MM.1S (cell line): ENCODE data around the gene ATP6V0B.
A peak's percentile ranks its signal among the peaks of the same experiment; 100 is the strongest.

Experiments used
- DNase-seq: peaks from one replicate; pipeline ENCODE4 v3.0.0-alpha.2; 2015
- H2AFZ ChIP-seq: fragments of 300-600 bp; sonication (generic); 2 replicates; pipeline ENCODE4 v1.6.0; 2016; ENCODE audit warnings: antibody characterized with exemption, low read length
- H3F3A ChIP-seq: fragments of 300-600 bp; sonication (generic); 2 replicates; pipeline ENCODE4 v1.6.1; 2016; ENCODE audit warnings: mild to moderate bottlenecking, antibody characterized with exemption, low read length, moderate library complexity, mixed read lengths; ENCODE audit not compliant: insufficient read depth
- H3K27ac ChIP-seq: fragments of 300-600 bp; sonication (generic); 2 replicates; pipeline ENCODE4 v1.5.1; 2016; ENCODE audit warnings: mild to moderate bottlenecking, low read length
- H3K27me3 ChIP-seq: fragments of 300-600 bp; sonication (generic); replicated peaks from 2 replicates; pipeline ENCODE4 v1.6.0; 2016; ENCODE audit warnings: low read length; ENCODE audit not compliant: insufficient read depth
- H3K36me3 ChIP-seq: fragments of 300-600 bp; sonication (generic); replicated peaks from 2 replicates; pipeline ENCODE4 v1.6.1; 2016; ENCODE audit warnings: mild to moderate bottlenecking, low read length, mixed read lengths; ENCODE audit not compliant: insufficient read depth
- H3K4me1 ChIP-seq: fragments of 300-600 bp; sonication (generic); 2 replicates; pipeline ENCODE4 v1.6.1; 2016; ENCODE audit warnings: low read length, mixed read lengths
- H3K4me2 ChIP-seq: fragments of 300-600 bp; sonication (generic); 2 replicates; pipeline ENCODE4 v1.6.0; 2016; ENCODE audit warnings: low read depth, low read length
- H3K4me3 ChIP-seq: fragments of 300-600 bp; sonication (generic); 2 replicates; pipeline ENCODE4 v1.5.1; 2016; ENCODE audit warnings: low read length, mixed read lengths
- H3K79me2 ChIP-seq: fragments of 300-600 bp; sonication (generic); 2 replicates; pipeline ENCODE4 v1.6.1; 2016; ENCODE audit warnings: mixed run types, low read length, mixed read lengths
- H3K9ac ChIP-seq: fragments of 300-600 bp; sonication (generic); 2 replicates; pipeline ENCODE4 v1.6.1; 2016; ENCODE audit warnings: low read length, mixed read lengths
- H3K9me2 ChIP-seq: fragments of 300-600 bp; sonication (generic); replicated peaks from 2 replicates; pipeline ENCODE4 v1.6.1; 2016; ENCODE audit warnings: mild to moderate bottlenecking, low read length, mixed read lengths; ENCODE audit not compliant: insufficient read depth
- H3K9me3 ChIP-seq: fragments of 300-600 bp; sonication (generic); replicated peaks from 2 replicates; pipeline ENCODE4 v1.6.1; 2016; ENCODE audit warnings: mild to moderate bottlenecking, low read length, mixed read lengths; ENCODE audit not compliant: insufficient read depth
- H4K20me1 ChIP-seq: fragments of 300-600 bp; sonication (generic); 2 replicates; pipeline ENCODE4 v1.6.1; 2016; ENCODE audit warnings: mild to moderate bottlenecking, low read length, moderate library complexity, mixed read lengths; ENCODE audit not compliant: insufficient read depth
- EZH2 ChIP-seq: fragments of 300-600 bp; sonication (generic); optimal IDR thresholded peaks from 2 replicates; pipeline ENCODE3; 2017; ENCODE audit warnings: low read depth, mild to moderate bottlenecking, antibody characterized with exemption, low read length, mixed read lengths
- EZH2phosphoT487 ChIP-seq: fragments of 300-600 bp; sonication (generic); IDR thresholded peaks from 2 replicates; pipeline ENCODE4 v1.6.1; 2018; ENCODE audit warnings: antibody characterized with exemption, low read length
- TF ChIP-seq, protein P1 (sequence below): fragments of 300-600 bp; sonication (generic); IDR thresholded peaks from 2 replicates; pipeline ENCODE4 v1.5.1; 2016; ENCODE audit warnings: antibody characterized with exemption, low read length, mixed read lengths

The ATP6V0B gene

DNA sequence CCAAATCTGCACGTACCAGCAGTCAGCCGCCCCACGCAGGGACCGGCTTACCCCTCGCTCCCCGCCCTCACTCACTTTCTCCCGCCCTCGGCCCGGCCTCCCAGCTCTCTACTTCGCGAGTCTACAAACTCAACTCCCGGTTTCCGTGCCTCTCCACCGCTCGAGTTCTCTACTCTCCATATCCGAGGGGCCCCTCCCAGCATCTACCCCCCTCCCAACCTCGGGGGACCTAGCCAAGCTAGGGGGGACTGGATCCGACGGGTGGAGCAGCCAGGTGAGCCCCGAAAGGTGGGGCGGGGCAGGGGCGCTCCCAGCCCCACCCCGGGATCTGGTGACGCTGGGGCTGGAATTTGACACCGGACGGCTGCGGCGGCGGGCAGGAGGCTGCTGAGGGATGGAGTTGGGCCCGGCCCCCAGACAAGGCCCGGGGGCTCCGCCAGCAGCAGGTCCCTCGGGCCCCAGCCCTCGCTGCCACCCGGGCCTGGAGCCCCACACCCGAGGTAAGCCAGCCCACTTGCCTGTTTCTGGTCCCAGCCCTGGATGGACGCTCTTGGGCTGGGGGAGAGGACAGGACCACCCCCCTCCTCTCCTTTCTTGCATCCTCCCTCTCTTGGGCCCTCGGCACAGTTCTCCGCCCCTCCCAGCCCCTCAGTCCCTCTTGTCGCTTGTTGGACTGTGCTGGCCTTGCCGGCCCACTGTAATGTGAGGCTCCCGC, 41.2 kb upstream of the ATP6V0B start, which contains the start of gene ARTN:
ARTN (plus strand) TSS at position 416 of the 715 bp plus-strand sequence. CDS start 1,856 bp downstream, outside the sequence.
- DNase-seq: no peak
- H3K79me2 ChIP-seq: no peaks in the 10 kb centered on the region
- peak within 1 kb of the TSS; percentile 25 for H3K4me3 ChIP-seq
- no peaks in the 10 kb centered on the region for H3K9me3 ChIP-seq
- H3K36me3 ChIP-seq: no peaks in the 10 kb centered on the region
- peak within 1 kb of the TSS; percentile 89 for H2AFZ ChIP-seq
- no peak within 1 kb of the TSS for H3K27ac ChIP-seq
- H4K20me1 ChIP-seq: no peaks in the 10 kb centered on the region
- H3K4me1 ChIP-seq: peaks cover 5% of the 10 kb centered on the region
- no peak for TF ChIP-seq EZH2phosphoT487
- TF ChIP-seq, protein P1, sequence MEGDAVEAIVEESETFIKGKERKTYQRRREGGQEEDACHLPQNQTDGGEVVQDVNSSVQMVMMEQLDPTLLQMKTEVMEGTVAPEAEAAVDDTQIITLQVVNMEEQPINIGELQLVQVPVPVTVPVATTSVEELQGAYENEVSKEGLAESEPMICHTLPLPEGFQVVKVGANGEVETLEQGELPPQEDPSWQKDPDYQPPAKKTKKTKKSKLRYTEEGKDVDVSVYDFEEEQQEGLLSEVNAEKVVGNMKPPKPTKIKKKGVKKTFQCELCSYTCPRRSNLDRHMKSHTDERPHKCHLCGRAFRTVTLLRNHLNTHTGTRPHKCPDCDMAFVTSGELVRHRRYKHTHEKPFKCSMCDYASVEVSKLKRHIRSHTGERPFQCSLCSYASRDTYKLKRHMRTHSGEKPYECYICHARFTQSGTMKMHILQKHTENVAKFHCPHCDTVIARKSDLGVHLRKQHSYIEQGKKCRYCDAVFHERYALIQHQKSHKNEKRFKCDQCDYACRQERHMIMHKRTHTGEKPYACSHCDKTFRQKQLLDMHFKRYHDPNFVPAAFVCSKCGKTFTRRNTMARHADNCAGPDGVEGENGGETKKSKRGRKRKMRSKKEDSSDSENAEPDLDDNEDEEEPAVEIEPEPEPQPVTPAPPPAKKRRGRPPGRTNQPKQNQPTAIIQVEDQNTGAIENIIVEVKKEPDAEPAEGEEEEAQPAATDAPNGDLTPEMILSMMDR: no peak
- TF ChIP-seq EZH2: no peak
- H3K9ac ChIP-seq: peak within 1 kb of the TSS; percentile 25; the same call in 1 of the 2 replicates
- H3K9me2 ChIP-seq: no peaks in the 10 kb centered on the region
- no peaks in the 10 kb centered on the region for H3F3A ChIP-seq
- H3K27me3 ChIP-seq: no peaks in the 10 kb centered on the region
- H3K4me2 ChIP-seq: peak within 1 kb of the TSS; percentile 46

DNA sequence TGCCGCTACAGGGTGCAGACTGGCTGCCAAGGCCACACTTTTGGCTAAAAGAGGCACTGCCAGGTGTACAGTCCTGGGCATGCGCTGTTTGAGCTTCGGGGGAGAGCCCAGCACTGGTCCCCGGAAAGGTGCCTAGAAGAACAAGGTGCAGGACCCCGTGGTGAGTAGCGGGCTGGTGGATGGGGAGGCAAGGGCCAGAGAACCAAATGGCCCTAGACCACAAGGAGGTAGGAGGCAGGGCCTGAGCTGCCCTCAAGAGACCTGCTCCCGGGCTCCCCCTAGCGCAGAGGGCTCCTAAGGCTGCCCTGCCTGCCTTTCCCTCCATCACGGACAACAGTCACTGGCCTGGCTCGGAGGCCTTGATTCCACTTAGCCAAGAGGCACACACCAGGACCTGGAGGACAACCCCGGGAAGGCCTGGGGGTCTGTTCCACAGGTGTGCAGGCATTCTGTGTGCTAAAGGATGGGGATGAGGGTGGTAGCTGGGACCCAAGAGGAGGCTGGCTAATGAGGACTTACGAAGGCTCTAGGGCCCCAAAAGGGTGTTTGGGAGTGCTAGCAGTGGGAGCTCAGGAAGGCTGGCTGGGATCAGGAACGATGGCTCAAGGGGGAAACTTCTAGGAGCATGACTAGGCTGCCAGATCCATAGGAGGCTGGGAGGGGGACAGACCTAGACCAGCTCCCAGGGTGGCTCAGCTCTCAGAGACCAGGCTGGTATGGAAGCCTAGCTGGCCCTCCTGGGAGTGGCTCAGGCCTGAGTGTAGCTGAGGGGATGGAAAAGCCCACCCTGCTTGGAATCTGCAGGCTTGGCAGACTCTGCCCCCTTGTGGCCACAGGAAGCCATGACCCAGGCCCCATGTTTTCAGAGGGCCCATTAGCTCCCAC, 40.4 kb upstream of the ATP6V0B start:
- H3K4me1 ChIP-seq: peaks cover 5% of the 10 kb centered on the region
- peak overlapping the region; percentile 25 for H3K4me3 ChIP-seq
- no peaks in the 10 kb centered on the region for H3F3A ChIP-seq
- peak overlapping the region; percentile 46 for H3K4me2 ChIP-seq
- peak; percentile 72 for DNase-seq
- H3K9me3 ChIP-seq: no peaks in the 10 kb centered on the region
- H3K9ac ChIP-seq: peak overlapping the region; percentile 25; the same call in 1 of the 2 replicates
- H2AFZ ChIP-seq: peak overlapping the region; percentile 89
- no peaks in the 10 kb centered on the region for H3K27me3 ChIP-seq
- H3K27ac ChIP-seq: no peak overlapping the region
- no peaks in the 10 kb centered on the region for H3K36me3 ChIP-seq
- TF ChIP-seq EZH2phosphoT487 (no peak), EZH2 (no peak)
- TF ChIP-seq, protein P1: peak; percentile 83
- no peaks in the 10 kb centered on the region for H3K9me2 ChIP-seq
- no peaks in the 10 kb centered on the region for H4K20me1 ChIP-seq
- no peaks in the 10 kb centered on the region for H3K79me2 ChIP-seq

DNA sequence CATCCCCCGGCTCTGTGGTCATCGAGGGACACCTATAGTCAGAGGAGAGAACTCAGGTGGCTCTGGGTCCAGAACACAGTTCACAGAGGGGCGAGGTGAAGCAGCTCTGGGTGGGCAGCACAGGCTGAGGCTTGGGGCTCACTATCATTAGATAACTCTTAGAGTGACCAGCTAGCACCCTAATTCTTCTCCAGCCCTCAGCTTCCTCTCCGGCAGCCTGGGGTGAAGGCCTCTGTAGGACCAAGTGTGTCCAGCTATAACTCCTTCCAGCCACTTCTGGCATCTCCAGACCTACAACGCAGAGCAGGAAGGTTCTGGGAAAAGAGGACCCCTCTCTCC, 39.8 kb upstream of the ATP6V0B start:
- Histone ChIP-seq H3K36me3 (no peaks in the 10 kb centered on the region), H3K9ac (no peak overlapping the region), H3F3A (no peaks in the 10 kb centered on the region), H3K4me3 (no peak overlapping the region), H3K79me2 (no peaks in the 10 kb centered on the region), H2AFZ (peak overlapping the region; percentile 89; the same call in 1 of the 2 replicates), H3K9me2 (no peaks in the 10 kb centered on the region), H3K4me2 (peak overlapping the region; percentile 46; the same call in 1 of the 2 replicates), H4K20me1 (no peaks in the 10 kb centered on the region), H3K27ac (no peak overlapping the region), H3K27me3 (no peaks in the 10 kb centered on the region), H3K4me1 (peaks cover 5% of the 10 kb centered on the region), H3K9me3 (no peaks in the 10 kb centered on the region)
- DNase-seq: no peak
- TF ChIP-seq, protein P1: no peak
- TF ChIP-seq EZH2: no peak
- TF ChIP-seq EZH2phosphoT487: no peak
